RWPE2 (cell line): ENCODE measurements around the gene ARHGAP29.

Experiments used
- ATAC-seq: fragments of 200-7000 bp; cut with Tn5 transposase; 3 replicates; pipeline ENCODE4 v1.9.1; 2021; ENCODE audit warnings: low read depth
- DNase-seq: peaks from one replicate; pipeline ENCODE4 v3.0.0-alpha.2; 2020; ENCODE audit warnings: low spot score
- H3K27ac ChIP-seq: fragments of 450-650 bp; 2 replicates; pipeline ENCODE4 v1.5.1; 2017; ENCODE audit warnings: mild to moderate bottlenecking; ENCODE audit not compliant: poor library complexity, severe bottlenecking
- H3K27me3 ChIP-seq: fragments of 250-450 bp; sonication (Bioruptor Pico); 2 replicates; pipeline ENCODE4 v1.5.1; 2021; ENCODE audit warnings: mild to moderate bottlenecking, moderate library complexity; ENCODE audit not compliant: insufficient read depth, poor library complexity, severe bottlenecking
- H3K36me3 ChIP-seq: fragments of 250-450 bp; sonication (Bioruptor Pico); 2 replicates; pipeline ENCODE4 v1.5.1; 2020; ENCODE audit warnings: low read depth, mild to moderate bottlenecking, moderate library complexity
- H3K4me1 ChIP-seq: fragments of 250-450 bp; sonication (Bioruptor Pico); 2 replicates; pipeline ENCODE4 v1.5.1; 2021; ENCODE audit warnings: mild to moderate bottlenecking, moderate library complexity; ENCODE audit not compliant: insufficient read depth, poor library complexity, severe bottlenecking
- H3K4me3 ChIP-seq: fragments of 250-450 bp; sonication (Bioruptor Pico); 2 replicates; pipeline ENCODE4 v1.5.1; 2021; ENCODE audit warnings: mild to moderate bottlenecking, moderate library complexity; ENCODE audit not compliant: severe bottlenecking
- H3K9me3 ChIP-seq: fragments of 250-450 bp; sonication (Bioruptor Pico); 2 replicates; pipeline ENCODE4 v1.5.1; 2021; ENCODE audit warnings: mild to moderate bottlenecking, moderate library complexity; ENCODE audit not compliant: severe bottlenecking
- CTCF ChIP-seq: fragments of 450-650 bp; IDR thresholded peaks from one replicate; pipeline ENCODE4 v1.5.1; 2017; ENCODE audit warnings: mild to moderate bottlenecking, moderate library complexity; ENCODE audit not compliant: poor library complexity, severe bottlenecking

The ARHGAP29 gene

DNA sequence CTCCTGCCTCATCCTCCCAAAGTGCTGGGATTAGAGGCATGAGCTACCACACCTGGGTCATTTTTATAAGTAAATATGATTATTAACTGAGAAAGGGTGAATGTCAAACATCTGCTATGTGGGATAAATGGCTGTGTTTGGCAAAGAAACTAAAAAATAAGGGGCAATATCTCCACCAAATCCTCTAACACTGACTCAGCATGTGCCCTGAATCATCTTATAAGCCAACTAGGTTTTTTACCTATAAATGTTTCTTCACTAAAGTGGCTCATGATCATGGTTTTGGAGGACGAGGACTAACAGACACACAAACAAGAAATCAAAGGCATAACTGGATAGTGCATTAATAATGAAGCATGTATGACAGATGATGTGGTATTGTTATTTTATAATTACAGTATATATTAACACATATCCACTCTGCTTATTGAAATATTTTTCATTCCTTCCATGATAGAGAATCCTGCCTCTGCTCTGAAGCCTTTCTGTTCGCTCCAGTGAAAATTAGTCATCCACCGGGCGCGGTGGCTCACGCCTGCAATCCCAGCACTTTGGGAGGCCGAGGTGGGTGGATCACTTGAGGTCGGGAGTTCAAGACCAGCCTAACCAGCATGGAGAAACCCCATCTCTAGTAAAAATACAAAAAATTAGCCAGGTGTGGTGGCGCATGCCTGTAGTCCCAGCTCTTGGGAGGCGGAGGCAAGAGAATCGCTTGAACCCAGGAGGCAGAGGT lies 11.7 kb upstream of the ARHGAP29 start:
- no peak for TF ChIP-seq CTCF
- H3K27ac ChIP-seq: peak overlapping the region; percentile 92

DNA sequence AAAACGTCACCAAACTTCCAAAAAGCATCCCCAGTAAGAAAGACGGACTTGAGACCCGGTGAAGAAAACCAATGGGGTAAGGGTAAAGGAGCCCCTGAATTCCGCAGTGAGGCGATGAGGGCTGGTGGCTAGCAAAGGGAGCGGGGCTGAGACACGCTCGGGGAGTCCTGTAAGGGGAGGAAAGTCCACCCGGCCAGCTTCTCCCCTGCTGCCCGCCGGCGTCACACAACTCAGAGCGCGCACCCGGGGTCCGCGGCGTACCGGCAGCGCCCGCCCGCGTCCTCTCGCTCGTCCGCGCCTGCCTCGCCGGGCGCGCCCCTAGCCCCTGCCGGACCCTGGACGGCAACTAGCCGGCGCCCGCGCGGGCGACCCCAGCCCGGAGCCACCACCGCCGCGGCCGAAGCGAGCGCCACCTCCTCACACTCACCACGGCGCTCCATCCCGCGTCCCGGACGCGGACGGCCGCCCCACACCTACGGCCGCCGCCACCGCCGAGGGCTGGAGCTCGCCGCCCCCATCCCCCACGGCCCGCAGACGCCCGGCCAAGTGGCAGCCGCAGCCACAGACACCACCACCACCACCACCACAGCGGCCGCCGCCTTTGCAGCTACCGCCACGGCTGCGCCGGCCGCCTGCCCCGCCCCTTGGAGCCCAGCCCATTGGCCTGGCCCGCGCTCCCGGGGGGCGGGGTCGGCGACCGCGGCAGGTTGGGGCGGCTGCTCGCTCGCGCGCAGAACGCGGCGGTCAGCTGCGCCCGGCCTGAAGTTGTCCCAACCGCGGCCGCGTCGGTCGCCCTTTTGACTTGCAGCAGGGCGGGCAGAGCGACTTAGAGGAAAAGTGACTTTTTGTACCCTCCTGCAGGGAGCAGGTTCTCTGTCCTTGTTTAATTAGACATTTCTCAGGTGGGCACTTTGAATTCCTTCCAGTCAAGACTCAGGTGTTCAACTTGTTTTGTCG lies 10.0 kb upstream of the ARHGAP29 start:
- H3K36me3 ChIP-seq: peaks cover 12% of the 10 kb centered on the region
- peak overlapping the region; percentile 96 for H3K4me3 ChIP-seq
- peaks cover 13% of the 10 kb centered on the region for H3K9me3 ChIP-seq
- H3K4me1 ChIP-seq: peaks cover 33% of the 10 kb centered on the region
- no peak for TF ChIP-seq CTCF
- DNase-seq (peak; percentile 92), ATAC-seq (peak; percentile 73)
- peak overlapping the region; percentile 92 for H3K27ac ChIP-seq
- H3K27me3 ChIP-seq: no peaks in the 10 kb centered on the region

More for the DNA sequence above, 11.7 kb upstream of the ARHGAP29 start:
- peaks cover 34% of the 10 kb centered on the region for H3K4me1 ChIP-seq
- H3K4me3 ChIP-seq: no peak overlapping the region
- H3K36me3 ChIP-seq: no peaks in the 10 kb centered on the region
- H3K27me3 ChIP-seq: no peaks in the 10 kb centered on the region
- ATAC-seq (no peak), DNase-seq (no peak)
- H3K9me3 ChIP-seq: no peaks in the 10 kb centered on the region

DNA sequence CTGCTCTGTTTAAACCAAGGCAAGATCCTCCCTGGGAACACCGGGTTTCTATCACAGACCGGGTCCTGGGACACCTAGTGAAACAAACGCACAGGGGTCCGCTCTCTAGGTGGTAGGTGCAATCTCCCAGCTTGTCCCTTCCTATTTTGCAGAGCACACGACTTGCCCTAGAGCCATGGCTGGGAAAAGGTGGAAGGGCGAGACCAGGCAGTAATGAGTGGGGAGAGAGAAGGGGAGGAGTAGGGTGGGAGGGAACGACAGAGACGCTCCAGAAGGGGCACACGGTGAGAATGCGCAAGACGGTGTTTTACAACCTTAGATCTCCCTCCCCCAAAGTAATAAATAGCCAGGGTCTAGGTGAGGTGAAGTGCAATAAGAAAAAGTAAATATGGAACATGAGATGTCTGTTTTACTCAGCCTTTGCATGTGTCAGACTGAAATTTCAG lies 9.3 kb upstream of the ARHGAP29 start:
- peaks cover 15% of the 10 kb centered on the region for H3K9me3 ChIP-seq
- no peak for DNase-seq
- no peaks in the 10 kb centered on the region for H3K27me3 ChIP-seq
- no peak for TF ChIP-seq CTCF
- H3K36me3 ChIP-seq: peaks cover 17% of the 10 kb centered on the region
- peak; percentile 37 for ATAC-seq
- peak overlapping the region; percentile 96 for H3K4me3 ChIP-seq
- H3K27ac ChIP-seq: peak overlapping the region; percentile 92
- peaks cover 33% of the 10 kb centered on the region for H3K4me1 ChIP-seq

DNA sequence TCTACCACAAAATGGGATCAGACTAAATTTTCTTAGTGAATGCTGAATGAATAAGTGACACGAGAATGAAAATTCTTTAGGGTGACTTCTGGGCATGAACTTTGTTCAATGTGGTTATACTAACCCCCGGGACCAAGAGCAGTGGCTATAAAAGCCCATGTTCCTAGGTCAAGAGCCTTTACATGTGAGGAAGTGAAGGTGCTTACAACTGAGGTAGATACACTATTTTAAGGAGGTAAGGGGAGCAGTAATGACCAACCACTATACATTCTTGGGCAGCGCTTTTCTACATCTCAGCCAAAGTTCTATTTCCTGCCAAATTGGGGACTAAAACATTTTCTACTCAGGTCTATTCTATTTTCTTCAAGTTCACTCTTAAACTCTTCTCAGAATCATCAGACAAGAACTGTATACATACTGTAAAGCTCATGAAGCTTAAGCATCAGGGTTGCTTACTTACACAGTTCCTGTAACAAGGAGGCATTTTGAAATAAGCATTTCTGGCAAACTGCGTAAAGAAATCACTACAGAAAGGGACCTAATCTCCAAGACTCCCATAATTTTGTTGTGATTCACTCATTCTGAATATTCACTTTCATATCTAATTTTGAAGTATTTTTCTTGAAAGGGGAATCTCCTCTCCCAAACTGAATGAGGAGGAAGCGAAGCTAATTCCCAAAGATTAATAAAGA lies 8.5 kb upstream of the ARHGAP29 start:
- DNase-seq (no peak), ATAC-seq (peak; percentile 13)
- no peaks in the 10 kb centered on the region for H3K27me3 ChIP-seq
- peaks cover 33% of the 10 kb centered on the region for H3K4me1 ChIP-seq
- no peak for TF ChIP-seq CTCF
- peaks cover 17% of the 10 kb centered on the region for H3K36me3 ChIP-seq
- peak overlapping the region; percentile 96 for H3K4me3 ChIP-seq
- peak overlapping the region; percentile 92 for H3K27ac ChIP-seq
- H3K9me3 ChIP-seq: peaks cover 15% of the 10 kb centered on the region
